T47D (cell line): ENCODE measurements around the gene UNC13D.
"Not testable (repeated sequence)": the region's sequence is repeated elsewhere in the genome, so short reads cannot be mapped to it uniquely, and the experiment has no call there.

ENCODE experiments used
- DNase-seq, 2 experiments: peaks; one replicate each; pipeline versions ENCODE4 v3.0.0 to v3.0.0-alpha.2; 2011 to 2012; ENCODE audit warnings: low read depth in 1 of 2, low spot score in 1 of 2
- JUND ChIP-seq: IDR thresholded peaks from 2 replicates; pipeline ENCODE4 v1.6.1; 2012; ENCODE audit warnings: low read depth
- in situ Hi-C: cut with HindIII; loops from 2 replicates; pipeline ENCODE4 v1.10.0; 2016; ENCODE audit warnings: low sequenced_read_pairs, low pct_unique_long_range_greater_than_20kb

Gene UNC13D

GRCh38 chr17:75853433-75853832 lies 9.2 kb upstream of the UNC13D start:
- no peak for DNase-seq
- no peak for TF ChIP-seq JUND
- in situ Hi-C loops = no loop called here

GRCh38 chr17:75851693-75851991 lies 7.4 kb upstream of the UNC13D start:
- in situ Hi-C loops, DNase-seq: not testable (repeated sequence)

- in situ Hi-C loops = no loop called here
- TF ChIP-seq JUND = no peak
Observed at GRCh38 chr17:75850928-75851692, 6.9 kb upstream of the UNC13D start.

GRCh38 chr17:75849724-75850123 lies 5.5 kb upstream of the UNC13D start:
- DNase-seq = no peak
- in situ Hi-C loops = no loop called here
- no peak for TF ChIP-seq JUND

More at GRCh38 chr17:75850928-75851692, 6.9 kb upstream of the UNC13D start:
- DNase-seq = no peak

- in situ Hi-C loops = no loop called here
- TF ChIP-seq JUND = no peak
- DNase-seq = no peak
Observed at GRCh38 chr17:75849279-75849646, 5.1 kb upstream of the UNC13D start.

- no peak for TF ChIP-seq JUND
- in situ Hi-C loops = no loop called here
- peak in 1 of 2 experiments; percentile 85 for DNase-seq
Observed at GRCh38 chr17:75848523-75849278, 4.5 kb upstream of the UNC13D start.

GRCh38 chr17:75847614-75848522 lies 3.7 kb upstream of the UNC13D start:
- DNase-seq = no peak
- in situ Hi-C loops = no loop called here
- TF ChIP-seq JUND = no peak

GRCh38 chr17:75846692-75847613 lies 2.7 kb upstream of the UNC13D start:
- no peak for DNase-seq
- in situ Hi-C loops = no loop called here
- TF ChIP-seq JUND = no peak

- TF ChIP-seq JUND = no peak
- no peak for DNase-seq
- in situ Hi-C loops = no loop called here
Observed at GRCh38 chr17:75845933-75846691, 1.9 kb upstream of the UNC13D start.

GRCh38 chr17:75845058-75845711 lies 981 bp upstream of the UNC13D start:
- in situ Hi-C loops = no loop called here
- TF ChIP-seq JUND = no peak
- DNase-seq = peak; percentile 93 to 99
